Body of pancreas (tissue), 4 donors: Measurements from ENCODE around the gene POLR1B. TPM values are rescaled to one million over a fixed set of nuclear protein-coding genes. Genes with fewer than 3 reads are reported as not detected.

Experiments used
- ATAC-seq: fragments of 150-250 bp; one replicate; pipeline ENCODE4 v1.9.1; 2016
- DNase-seq, 4 donors: peaks; one replicate each; pipeline ENCODE4 v3.0.0-alpha.2; 2019
- H3K27ac ChIP-seq, 4 donors: fragments of 200-600 bp; sonication (generic); 1 replicate in 3 of 4; 2 replicates in 1 of 4; pipeline versions ENCODE4 v1.5.1 to v1.6.1; 2016 to 2019; ENCODE audit warnings: mild to moderate bottlenecking in 1 of 4, mixed read lengths in 1 of 4, moderate library complexity in 1 of 4
- H3K27me3 ChIP-seq, 2 donors: fragments of 200-600 bp; sonication (generic); one replicate each; pipeline ENCODE4 v1.6.0; 2016; ENCODE audit warnings: mild to moderate bottlenecking in 1 of 2
- H3K36me3 ChIP-seq, 2 donors: fragments of 200-600 bp; sonication (generic); replicated peaks in 1 of 2; 2 replicates each; pipeline ENCODE4 v1.5.1; 2016; ENCODE audit warnings: low read depth in 2 of 2; ENCODE audit not compliant: insufficient read depth in 1 of 2
- H3K4me1 ChIP-seq: fragments of 200-600 bp; sonication (generic); one replicate; pipeline ENCODE4 v1.6.0; 2016
- H3K4me3 ChIP-seq, 2 donors: fragments of 200-600 bp; sonication (generic); 1 replicate in 1 of 2; 2 replicates in 1 of 2; pipeline ENCODE4 v1.5.1; 2016 to 2019
- H3K9me3 ChIP-seq, 3 donors: fragments of 200-600 bp; sonication (generic); 1 replicate in 2 of 3; 2 replicates in 1 of 3; pipeline ENCODE4 v1.5.1; 2016
- CTCF ChIP-seq, 7 experiments: fragments of 450-650 bp in 4 of 7; fragments of 200-600 bp in 3 of 7; sonication (generic) in 3 of 7; IDR thresholded peaks; one replicate each; pipeline ENCODE4 v1.5.1; 2016 to 2019; ENCODE audit warnings: antibody characterized with exemption in 7 of 7
- POLR2A ChIP-seq, 3 donors: fragments of 450-650 bp; IDR thresholded peaks; one replicate each; pipeline ENCODE4 v1.6.1; 2016; ENCODE audit warnings: antibody characterized with exemption in 3 of 3, mild to moderate bottlenecking in 2 of 3
- WGBS, 2 donors: methylation state at CpG; one replicate each; pipeline ENCODE4 v1.1.5; 2017; 5-methylcytosine and 5-hydroxymethylcytosine counted together
- intact Hi-C: fragments of 100-400 bp; cut with DNase I; formaldehyde crosslinking; loops from one replicate; pipeline ENCODE4 v1.15.1; 2023
- total RNA-seq, 2 donors: library from RNA; depleted of rRNA; stranded (reverse); fragments of >200 nt; gene quantifications; one replicate each; pipeline ENCODE4 v1.1.0, GENCODE V29; 2016

The POLR1B gene
- total RNA-seq, 2 donors from 2014 or later = 10.6 to 31.6 TPM

GRCh38 chr2:112580084-112580483, 37.8 kb downstream of the POLR1B start:
- ATAC-seq (no peak), DNase-seq (no peak)
- Histone ChIP-seq H3K27ac (no peak overlapping the region), H3K27me3 (no peaks in the 10 kb centered on the region), H3K9me3 (no peaks in the 10 kb centered on the region), H3K4me1 (peaks cover 29% of the 10 kb centered on the region), H3K36me3 (peaks cover 0 to 8% of the 10 kb centered on the region in 2 donors), H3K4me3 (no peak overlapping the region)
- WGBS, 2 donors = 87 to 95% methylated on average over 7 of the region's 7 CpGs
- no peak for TF ChIP-seq POLR2A (IDR thresholded peaks at IDR 0.05)
- no peak for TF ChIP-seq CTCF (IDR thresholded peaks at IDR 0.05)
- intact Hi-C loops = no loop called here

GRCh38 chr2:112582314-112582746, 40.1 kb downstream of the POLR1B start:
- H3K4me1 ChIP-seq = peaks cover 51% of the 10 kb centered on the region
- ATAC-seq = peak; percentile 4
- 26 to 27% methylated on average over 10 of the region's 10 CpGs for WGBS, 2 donors
- no peaks in the 10 kb centered on the region for H3K36me3 ChIP-seq
- peak in 3 of 4 donors; percentile 33 to 51 (median 44) for DNase-seq
- intact Hi-C loops = no loop called here
- peak overlapping the region in 3 of 4 donors; percentile 82 to 99 (median 96) for H3K27ac ChIP-seq
- H3K4me3 ChIP-seq = no peak overlapping the region
- H3K27me3 ChIP-seq = no peaks in the 10 kb centered on the region
- no peaks in the 10 kb centered on the region for H3K9me3 ChIP-seq
- TF ChIP-seq CTCF (IDR thresholded peaks at IDR 0.05) (peak; percentile 45 to 73 (median 67)), POLR2A (IDR thresholded peaks at IDR 0.05) (no peak)

- Histone ChIP-seq H3K36me3 (no peaks in the 10 kb centered on the region), H3K27me3 (no peaks in the 10 kb centered on the region), H3K9me3 (no peaks in the 10 kb centered on the region), H3K4me3 (peak overlapping the region; percentile 23 to 58), H3K4me1 (peaks cover 62% of the 10 kb centered on the region), H3K27ac (peak overlapping the region; percentile 82 to 99 (median 97))
- WGBS, 2 donors = 20 to 24% methylated on average over 16 to 19 of the region's 19 CpGs
- intact Hi-C loops = no loop called here
- TF ChIP-seq POLR2A (IDR thresholded peaks at IDR 0.05) (no peak), CTCF (IDR thresholded peaks at IDR 0.05) (no peak)
- no peak for DNase-seq
- peak; percentile 0 for ATAC-seq
These were observed 41.4 kb downstream of the POLR1B start for GRCh38 chr2:112583497-112584133.

GRCh38 chr2:112584134-112584890, 42.0 kb downstream of the POLR1B start, which contains the start of gene CHCHD5:
TSS of gene CHCHD5 (plus strand) at chr2:112584609. CDS start at chr2:112584648, 39 bp downstream.
- Histone ChIP-seq H3K27me3 (no peaks in the 10 kb centered on the region), H3K36me3 (no peaks in the 10 kb centered on the region), H3K9me3 (no peaks in the 10 kb centered on the region), H3K4me3 (peak within 1 kb of the TSS; percentile 28 to 58), H3K4me1 (peaks cover 60% of the 10 kb centered on the region), H3K27ac (peak within 1 kb of the TSS; percentile 82 to 99 (median 97))
- intact Hi-C loops = no loop called here
- DNase-seq (peak; percentile 96 to 98 (median 96)), ATAC-seq (peak; percentile 83)
- WGBS, 2 donors = 0 to 1% methylated on average over 41 to 54 of the region's 54 CpGs
- TF ChIP-seq CTCF (IDR thresholded peaks at IDR 0.05) = peak in 4 of 7 experiments; percentile 34 to 40 (median 36)
- peak; percentile 71 to 96 (median 94) for TF ChIP-seq POLR2A (IDR thresholded peaks at IDR 0.05)
